ENCODE results near the gene DEPDC5.

- TF ChIP-seq ZNF274 (IDR thresholded peaks at IDR 0.05; ENCODE audit: low read depth, low read length) = no peak
- TF ChIP-seq YY1 (IDR thresholded peaks at IDR 0.05; ENCODE audit: insufficient read depth, insufficient read length) = no peak
- no peak for TF ChIP-seq SUZ12 (IDR thresholded peaks at IDR 0.05; ENCODE audit: extremely low read depth, insufficient read depth, insufficient read length)
These were observed 72.6 kb downstream of the DEPDC5 start for GRCh38 chr22:31826443-31826842.

Data from NT2/D1 (cell line).